ENCODE data around the gene TMEM175. TPM values are rescaled to one million over a fixed set of nuclear protein-coding genes. Genes with fewer than 3 reads are reported as not detected.
A peak's percentile ranks its signal among the peaks of the same experiment; 100 is the strongest.

TMEM175 gene
- total and polyA plus RNA-seq, 9 of the 15 experiments (the other 6 are each of a cell fraction or from before 2014, with no cell fraction given) = 0.13 to 30.9 (median 9.4) TPM

- TF ChIP-seq, protein P1, sequence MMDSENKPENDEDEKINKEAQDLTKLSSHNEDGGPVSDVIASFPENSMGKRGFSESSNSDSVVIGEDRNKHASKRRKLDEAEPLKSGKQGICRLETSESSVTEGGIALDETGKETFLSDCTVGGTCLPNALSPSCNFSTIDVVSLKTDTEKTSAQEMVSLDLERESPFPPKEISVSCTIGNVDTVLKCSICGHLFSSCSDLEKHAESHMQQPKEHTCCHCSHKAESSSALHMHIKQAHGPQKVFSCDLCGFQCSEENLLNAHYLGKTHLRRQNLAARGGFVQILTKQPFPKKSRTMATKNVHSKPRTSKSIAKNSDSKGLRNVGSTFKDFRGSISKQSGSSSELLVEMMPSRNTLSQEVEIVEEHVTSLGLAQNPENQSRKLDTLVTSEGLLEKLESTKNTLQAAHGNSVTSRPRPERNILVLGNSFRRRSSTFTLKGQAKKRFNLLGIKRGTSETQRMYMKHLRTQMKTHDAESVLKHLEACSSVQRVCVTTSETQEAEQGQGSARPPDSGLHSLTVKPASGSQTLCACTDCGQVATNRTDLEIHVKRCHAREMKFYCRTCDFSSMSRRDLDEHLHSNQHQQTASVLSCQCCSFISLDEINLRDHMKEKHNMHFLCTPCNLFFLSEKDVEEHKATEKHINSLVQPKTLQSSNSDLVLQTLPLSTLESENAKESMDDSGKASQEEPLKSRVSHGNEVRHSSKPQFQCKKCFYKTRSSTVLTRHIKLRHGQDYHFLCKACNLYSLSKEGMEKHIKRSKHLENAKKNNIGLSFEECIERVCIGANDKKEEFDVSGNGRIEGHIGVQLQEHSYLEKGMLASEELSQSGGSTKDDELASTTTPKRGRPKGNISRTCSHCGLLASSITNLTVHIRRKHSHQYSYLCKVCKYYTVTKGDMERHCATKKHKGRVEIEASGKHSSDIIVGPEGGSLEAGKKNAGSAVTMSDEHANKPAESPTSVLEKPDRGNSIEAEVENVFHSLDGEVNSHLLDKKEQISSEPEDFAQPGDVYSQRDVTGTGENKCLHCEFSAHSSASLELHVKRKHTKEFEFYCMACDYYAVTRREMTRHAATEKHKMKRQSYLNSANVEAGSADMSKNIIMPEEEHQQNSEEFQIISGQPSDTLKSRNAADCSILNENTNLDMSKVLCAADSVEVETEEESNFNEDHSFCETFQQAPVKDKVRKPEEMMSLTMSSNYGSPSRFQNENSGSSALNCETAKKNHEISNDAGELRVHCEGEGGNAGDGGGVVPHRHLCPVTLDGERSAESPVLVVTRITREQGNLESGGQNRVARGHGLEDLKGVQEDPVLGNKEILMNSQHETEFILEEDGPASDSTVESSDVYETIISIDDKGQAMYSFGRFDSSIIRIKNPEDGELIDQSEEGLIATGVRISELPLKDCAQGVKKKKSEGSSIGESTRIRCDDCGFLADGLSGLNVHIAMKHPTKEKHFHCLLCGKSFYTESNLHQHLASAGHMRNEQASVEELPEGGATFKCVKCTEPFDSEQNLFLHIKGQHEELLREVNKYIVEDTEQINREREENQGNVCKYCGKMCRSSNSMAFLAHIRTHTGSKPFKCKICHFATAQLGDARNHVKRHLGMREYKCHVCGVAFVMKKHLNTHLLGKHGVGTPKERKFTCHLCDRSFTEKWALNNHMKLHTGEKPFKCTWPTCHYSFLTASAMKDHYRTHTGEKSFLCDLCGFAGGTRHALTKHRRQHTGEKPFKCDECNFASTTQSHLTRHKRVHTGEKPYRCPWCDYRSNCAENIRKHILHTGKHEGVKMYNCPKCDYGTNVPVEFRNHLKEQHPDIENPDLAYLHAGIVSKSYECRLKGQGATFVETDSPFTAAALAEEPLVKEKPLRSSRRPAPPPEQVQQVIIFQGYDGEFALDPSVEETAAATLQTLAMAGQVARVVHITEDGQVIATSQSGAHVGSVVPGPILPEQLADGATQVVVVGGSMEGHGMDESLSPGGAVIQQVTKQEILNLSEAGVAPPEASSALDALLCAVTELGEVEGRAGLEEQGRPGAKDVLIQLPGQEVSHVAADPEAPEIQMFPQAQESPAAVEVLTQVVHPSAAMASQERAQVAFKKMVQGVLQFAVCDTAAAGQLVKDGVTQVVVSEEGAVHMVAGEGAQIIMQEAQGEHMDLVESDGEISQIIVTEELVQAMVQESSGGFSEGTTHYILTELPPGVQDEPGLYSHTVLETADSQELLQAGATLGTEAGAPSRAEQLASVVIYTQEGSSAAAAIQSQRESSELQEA (IDR thresholded peaks at IDR 0.05; ENCODE audit: low read depth) = no peak
- TF ChIP-seq CHD2 (IDR thresholded peaks at IDR 0.05; ENCODE audit: low read depth, low read length) = no peak
- no peak for TF ChIP-seq ARID2 (IDR thresholded peaks at IDR 0.05)
- no peak for TF ChIP-seq CREM (IDR thresholded peaks at IDR 0.05; ENCODE audit: low read depth)
- TF ChIP-seq MECOM (CRISPR knock-in tag; IDR thresholded peaks at IDR 0.05) = no peak
- no peak for TF ChIP-seq FOXA1 (IDR thresholded peaks at IDR 0.05; ENCODE audit: borderline replicate concordance)
- TF ChIP-seq, protein P2, sequence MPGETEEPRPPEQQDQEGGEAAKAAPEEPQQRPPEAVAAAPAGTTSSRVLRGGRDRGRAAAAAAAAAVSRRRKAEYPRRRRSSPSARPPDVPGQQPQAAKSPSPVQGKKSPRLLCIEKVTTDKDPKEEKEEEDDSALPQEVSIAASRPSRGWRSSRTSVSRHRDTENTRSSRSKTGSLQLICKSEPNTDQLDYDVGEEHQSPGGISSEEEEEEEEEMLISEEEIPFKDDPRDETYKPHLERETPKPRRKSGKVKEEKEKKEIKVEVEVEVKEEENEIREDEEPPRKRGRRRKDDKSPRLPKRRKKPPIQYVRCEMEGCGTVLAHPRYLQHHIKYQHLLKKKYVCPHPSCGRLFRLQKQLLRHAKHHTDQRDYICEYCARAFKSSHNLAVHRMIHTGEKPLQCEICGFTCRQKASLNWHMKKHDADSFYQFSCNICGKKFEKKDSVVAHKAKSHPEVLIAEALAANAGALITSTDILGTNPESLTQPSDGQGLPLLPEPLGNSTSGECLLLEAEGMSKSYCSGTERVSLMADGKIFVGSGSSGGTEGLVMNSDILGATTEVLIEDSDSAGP (CRISPR knock-in tag; IDR thresholded peaks at IDR 0.05) = no peak
- peak; percentile 65 for TF ChIP-seq TAF1 (IDR thresholded peaks at IDR 0.05; ENCODE audit: control insufficient read depth, extremely low read depth, insufficient read depth, low read length, severe bottlenecking)
- peak; percentile 23 for TF ChIP-seq RBM22 (IDR thresholded peaks at IDR 0.05; ENCODE audit: low read depth, low read length, poor library complexity, severe bottlenecking)
- TF ChIP-seq XRCC3 (IDR thresholded peaks at IDR 0.05) = no peak
- no peak for TF ChIP-seq NCOA1 (IDR thresholded peaks at IDR 0.05; ENCODE audit: low read depth)
- TF ChIP-seq ATF1 (CRISPR knock-in tag; IDR thresholded peaks at IDR 0.05) = no peak
- no peak for TF ChIP-seq ATF1 (tag; IDR thresholded peaks at IDR 0.05)
- TF ChIP-seq ZBTB1 (CRISPR knock-in tag; IDR thresholded peaks at IDR 0.05; ENCODE audit: borderline replicate concordance, low read depth) = no peak
- TF ChIP-seq, protein P3, sequence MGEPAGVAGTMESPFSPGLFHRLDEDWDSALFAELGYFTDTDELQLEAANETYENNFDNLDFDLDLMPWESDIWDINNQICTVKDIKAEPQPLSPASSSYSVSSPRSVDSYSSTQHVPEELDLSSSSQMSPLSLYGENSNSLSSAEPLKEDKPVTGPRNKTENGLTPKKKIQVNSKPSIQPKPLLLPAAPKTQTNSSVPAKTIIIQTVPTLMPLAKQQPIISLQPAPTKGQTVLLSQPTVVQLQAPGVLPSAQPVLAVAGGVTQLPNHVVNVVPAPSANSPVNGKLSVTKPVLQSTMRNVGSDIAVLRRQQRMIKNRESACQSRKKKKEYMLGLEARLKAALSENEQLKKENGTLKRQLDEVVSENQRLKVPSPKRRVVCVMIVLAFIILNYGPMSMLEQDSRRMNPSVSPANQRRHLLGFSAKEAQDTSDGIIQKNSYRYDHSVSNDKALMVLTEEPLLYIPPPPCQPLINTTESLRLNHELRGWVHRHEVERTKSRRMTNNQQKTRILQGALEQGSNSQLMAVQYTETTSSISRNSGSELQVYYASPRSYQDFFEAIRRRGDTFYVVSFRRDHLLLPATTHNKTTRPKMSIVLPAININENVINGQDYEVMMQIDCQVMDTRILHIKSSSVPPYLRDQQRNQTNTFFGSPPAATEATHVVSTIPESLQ (CRISPR knock-in tag; IDR thresholded peaks at IDR 0.05) = no peak
- TF ChIP-seq ASH1L (IDR thresholded peaks at IDR 0.05; ENCODE audit: borderline replicate concordance, low read depth, partially characterized antibody) = no peak
- no peak for TF ChIP-seq ZNF24 (IDR thresholded peaks at IDR 0.05)
Observed at GRCh38 chr4:973431-974397, 41.5 kb downstream of the TMEM175 start, which contains the start of gene DGKQ (continued).

Data from K562 (cell line).